SU-DHL-6 (cell line): ENCODE results near the gene WDR33.

ENCODE experiments used
- EZH2phosphoT487 ChIP-seq: fragments of 200-600 bp; sonication (generic), shearing (Covaris generic); conservative IDR thresholded peaks from 2 replicates; pipeline ENCODE4 v1.6.1; 2018; ENCODE audit warnings: mild to moderate bottlenecking, antibody characterized with exemption, low read length, moderate library complexity, mixed read lengths
- TF ChIP-seq, protein P1 (sequence below): fragments of 200-600 bp; sonication (generic); IDR thresholded peaks from one replicate; pipeline ENCODE4 v1.5.1; 2017; ENCODE audit warnings: antibody characterized with exemption, mild to moderate bottlenecking, low read length, moderate library complexity; ENCODE audit not compliant: insufficient read depth, poor library complexity, severe bottlenecking

DNA sequence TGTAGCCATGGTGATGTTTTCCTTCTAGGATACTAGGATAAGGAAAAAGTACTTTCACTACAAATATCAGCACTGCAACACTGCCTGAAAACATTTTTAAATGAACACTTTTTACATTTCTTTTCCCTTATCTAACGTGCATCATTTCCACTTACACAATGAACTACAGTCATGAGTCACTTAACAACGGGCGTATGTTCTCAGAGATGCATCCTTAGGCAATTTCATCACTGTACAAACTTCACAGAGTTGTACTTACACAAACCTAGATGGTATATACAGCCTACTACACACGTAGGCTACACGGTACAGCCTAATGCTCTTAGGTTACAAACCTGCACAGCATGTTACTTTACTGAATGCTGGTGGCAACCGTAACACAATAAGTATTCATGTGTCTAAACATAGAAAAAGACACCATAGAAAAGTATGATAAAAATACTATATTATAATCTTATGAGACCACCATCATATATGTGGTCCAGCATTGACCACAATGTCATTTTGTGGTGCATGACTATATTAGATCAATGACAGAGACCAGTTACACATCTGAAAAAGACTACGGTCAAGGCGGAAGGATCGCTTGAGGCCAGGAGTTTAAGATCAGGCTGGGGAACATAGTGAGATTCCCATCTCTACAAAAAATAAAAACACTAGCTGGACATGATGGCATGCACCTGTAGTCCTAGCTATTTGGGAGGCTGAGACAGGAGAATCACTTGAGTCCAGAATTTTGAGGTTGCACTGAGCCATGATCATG lies 39.8 kb downstream of the WDR33 start:
- no peak for TF ChIP-seq EZH2phosphoT487
- TF ChIP-seq, protein P1, sequence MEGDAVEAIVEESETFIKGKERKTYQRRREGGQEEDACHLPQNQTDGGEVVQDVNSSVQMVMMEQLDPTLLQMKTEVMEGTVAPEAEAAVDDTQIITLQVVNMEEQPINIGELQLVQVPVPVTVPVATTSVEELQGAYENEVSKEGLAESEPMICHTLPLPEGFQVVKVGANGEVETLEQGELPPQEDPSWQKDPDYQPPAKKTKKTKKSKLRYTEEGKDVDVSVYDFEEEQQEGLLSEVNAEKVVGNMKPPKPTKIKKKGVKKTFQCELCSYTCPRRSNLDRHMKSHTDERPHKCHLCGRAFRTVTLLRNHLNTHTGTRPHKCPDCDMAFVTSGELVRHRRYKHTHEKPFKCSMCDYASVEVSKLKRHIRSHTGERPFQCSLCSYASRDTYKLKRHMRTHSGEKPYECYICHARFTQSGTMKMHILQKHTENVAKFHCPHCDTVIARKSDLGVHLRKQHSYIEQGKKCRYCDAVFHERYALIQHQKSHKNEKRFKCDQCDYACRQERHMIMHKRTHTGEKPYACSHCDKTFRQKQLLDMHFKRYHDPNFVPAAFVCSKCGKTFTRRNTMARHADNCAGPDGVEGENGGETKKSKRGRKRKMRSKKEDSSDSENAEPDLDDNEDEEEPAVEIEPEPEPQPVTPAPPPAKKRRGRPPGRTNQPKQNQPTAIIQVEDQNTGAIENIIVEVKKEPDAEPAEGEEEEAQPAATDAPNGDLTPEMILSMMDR, result no peak
